Panc1 (cell line): Measurements from ENCODE around the gene AK8.

Experiments used
- POLR2AphosphoS5 ChIP-seq: IDR thresholded peaks from 2 replicates; pipeline ENCODE4 v1.6.1; 2012; ENCODE audit warnings: mild to moderate bottlenecking, low read depth, low read length, moderate library complexity
- SIN3A ChIP-seq: IDR thresholded peaks from 2 replicates; pipeline ENCODE4 v1.6.1; 2012; ENCODE audit warnings: low read depth, mild to moderate bottlenecking, low read length, moderate library complexity, borderline replicate concordance; ENCODE audit not compliant: insufficient read depth
- TF ChIP-seq, protein P1 (sequence below): fragments of 450-650 bp; IDR thresholded peaks from 2 replicates; pipeline ENCODE4 v1.5.1; 2017; ENCODE audit warnings: mild to moderate bottlenecking
- TF ChIP-seq, protein P2 (sequence below), 2 experiments: IDR thresholded peaks; 2 replicates each; pipeline ENCODE4 v1.6.1; 2011 to 2012; ENCODE audit warnings: low read depth in 2 of 2, control low read depth in 1 of 2, low read length in 1 of 2, mild to moderate bottlenecking in 1 of 2, moderate library complexity in 1 of 2; ENCODE audit not compliant: insufficient read depth in 1 of 2

DNA sequence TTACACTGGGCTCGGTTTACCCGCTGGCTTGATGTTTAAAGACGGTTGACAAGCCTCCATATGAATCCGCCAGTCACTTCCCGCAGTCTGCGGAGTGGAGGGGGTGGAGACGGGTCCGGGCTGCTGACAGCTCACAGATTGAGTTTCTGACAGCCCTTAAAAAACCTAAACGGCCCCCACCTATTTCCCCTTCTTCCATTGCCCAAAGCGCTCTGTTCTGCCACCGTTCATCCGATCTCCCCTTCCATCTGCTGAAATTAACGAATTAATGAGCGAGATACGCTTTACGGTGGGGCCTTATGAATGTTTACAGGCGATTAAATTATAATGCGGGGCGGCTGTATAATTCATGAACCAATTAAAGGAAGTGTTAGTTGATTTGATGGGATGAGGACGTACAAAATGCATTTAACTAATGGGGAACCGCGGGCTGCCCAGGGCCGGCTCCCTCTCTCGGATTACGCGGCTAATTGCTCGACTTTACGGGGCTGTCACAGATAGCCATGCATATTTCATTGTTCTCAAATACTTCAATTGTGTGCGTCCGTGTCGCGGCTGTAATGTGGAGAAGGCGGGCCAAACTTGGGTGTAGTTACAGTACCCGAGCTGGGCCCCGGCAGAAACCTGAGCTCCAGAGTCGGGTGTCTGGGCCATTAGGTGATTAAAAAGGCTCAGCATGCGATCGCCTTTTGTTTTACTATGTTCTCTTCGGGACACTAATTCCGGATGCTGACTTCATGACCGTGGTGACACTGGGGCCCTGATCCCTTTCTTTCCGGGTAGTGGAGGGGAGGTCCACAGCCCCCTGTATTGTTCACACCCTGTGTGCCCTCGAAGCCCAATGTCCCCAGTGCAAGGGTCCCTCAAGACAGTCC, 133.0 kb downstream of the AK8 start:
- TF ChIP-seq, protein P1, sequence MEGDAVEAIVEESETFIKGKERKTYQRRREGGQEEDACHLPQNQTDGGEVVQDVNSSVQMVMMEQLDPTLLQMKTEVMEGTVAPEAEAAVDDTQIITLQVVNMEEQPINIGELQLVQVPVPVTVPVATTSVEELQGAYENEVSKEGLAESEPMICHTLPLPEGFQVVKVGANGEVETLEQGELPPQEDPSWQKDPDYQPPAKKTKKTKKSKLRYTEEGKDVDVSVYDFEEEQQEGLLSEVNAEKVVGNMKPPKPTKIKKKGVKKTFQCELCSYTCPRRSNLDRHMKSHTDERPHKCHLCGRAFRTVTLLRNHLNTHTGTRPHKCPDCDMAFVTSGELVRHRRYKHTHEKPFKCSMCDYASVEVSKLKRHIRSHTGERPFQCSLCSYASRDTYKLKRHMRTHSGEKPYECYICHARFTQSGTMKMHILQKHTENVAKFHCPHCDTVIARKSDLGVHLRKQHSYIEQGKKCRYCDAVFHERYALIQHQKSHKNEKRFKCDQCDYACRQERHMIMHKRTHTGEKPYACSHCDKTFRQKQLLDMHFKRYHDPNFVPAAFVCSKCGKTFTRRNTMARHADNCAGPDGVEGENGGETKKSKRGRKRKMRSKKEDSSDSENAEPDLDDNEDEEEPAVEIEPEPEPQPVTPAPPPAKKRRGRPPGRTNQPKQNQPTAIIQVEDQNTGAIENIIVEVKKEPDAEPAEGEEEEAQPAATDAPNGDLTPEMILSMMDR, result no peak
- TF ChIP-seq, protein P2, sequence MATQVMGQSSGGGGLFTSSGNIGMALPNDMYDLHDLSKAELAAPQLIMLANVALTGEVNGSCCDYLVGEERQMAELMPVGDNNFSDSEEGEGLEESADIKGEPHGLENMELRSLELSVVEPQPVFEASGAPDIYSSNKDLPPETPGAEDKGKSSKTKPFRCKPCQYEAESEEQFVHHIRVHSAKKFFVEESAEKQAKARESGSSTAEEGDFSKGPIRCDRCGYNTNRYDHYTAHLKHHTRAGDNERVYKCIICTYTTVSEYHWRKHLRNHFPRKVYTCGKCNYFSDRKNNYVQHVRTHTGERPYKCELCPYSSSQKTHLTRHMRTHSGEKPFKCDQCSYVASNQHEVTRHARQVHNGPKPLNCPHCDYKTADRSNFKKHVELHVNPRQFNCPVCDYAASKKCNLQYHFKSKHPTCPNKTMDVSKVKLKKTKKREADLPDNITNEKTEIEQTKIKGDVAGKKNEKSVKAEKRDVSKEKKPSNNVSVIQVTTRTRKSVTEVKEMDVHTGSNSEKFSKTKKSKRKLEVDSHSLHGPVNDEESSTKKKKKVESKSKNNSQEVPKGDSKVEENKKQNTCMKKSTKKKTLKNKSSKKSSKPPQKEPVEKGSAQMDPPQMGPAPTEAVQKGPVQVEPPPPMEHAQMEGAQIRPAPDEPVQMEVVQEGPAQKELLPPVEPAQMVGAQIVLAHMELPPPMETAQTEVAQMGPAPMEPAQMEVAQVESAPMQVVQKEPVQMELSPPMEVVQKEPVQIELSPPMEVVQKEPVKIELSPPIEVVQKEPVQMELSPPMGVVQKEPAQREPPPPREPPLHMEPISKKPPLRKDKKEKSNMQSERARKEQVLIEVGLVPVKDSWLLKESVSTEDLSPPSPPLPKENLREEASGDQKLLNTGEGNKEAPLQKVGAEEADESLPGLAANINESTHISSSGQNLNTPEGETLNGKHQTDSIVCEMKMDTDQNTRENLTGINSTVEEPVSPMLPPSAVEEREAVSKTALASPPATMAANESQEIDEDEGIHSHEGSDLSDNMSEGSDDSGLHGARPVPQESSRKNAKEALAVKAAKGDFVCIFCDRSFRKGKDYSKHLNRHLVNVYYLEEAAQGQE (IDR thresholded peaks at IDR 0.05; ENCODE audit: insufficient read depth in 1 of 2, low read depth in 2 of 2, low read length in 1 of 2), result no peak
- no peak for TF ChIP-seq SIN3A
- TF ChIP-seq POLR2AphosphoS5, result no peak
